GM18502 (cell line): ENCODE data around the gene RCC2.
"Not testable (repeated sequence)": the region's sequence is repeated elsewhere in the genome, so short reads cannot be mapped to it uniquely, and the experiment has no call there.

Source experiments
- ATAC-seq: cut with Tn5 transposase; IDR thresholded peaks from one replicate; pipeline ENCODE4 v1.9.1; 2021; ENCODE audit warnings: mild to moderate bottlenecking; ENCODE audit not compliant: unreplicated experiment, poor library complexity

RCC2 gene

GRCh38 chr1:17423781-17424245 is 15.7 kb downstream of the RCC2 start:
- no peak for ATAC-seq

- ATAC-seq: no peak
Measured at GRCh38 chr1:17422461-17422860, 17.0 kb downstream of the RCC2 start.

- no peak for ATAC-seq
Measured at GRCh38 chr1:17420391-17420918, 19.0 kb downstream of the RCC2 start.

- no peak for ATAC-seq
Measured at GRCh38 chr1:17419626-17420328, 19.7 kb downstream of the RCC2 start.

GRCh38 chr1:17416389-17416788 is 23.1 kb downstream of the RCC2 start:
- no peak for ATAC-seq

DNA sequence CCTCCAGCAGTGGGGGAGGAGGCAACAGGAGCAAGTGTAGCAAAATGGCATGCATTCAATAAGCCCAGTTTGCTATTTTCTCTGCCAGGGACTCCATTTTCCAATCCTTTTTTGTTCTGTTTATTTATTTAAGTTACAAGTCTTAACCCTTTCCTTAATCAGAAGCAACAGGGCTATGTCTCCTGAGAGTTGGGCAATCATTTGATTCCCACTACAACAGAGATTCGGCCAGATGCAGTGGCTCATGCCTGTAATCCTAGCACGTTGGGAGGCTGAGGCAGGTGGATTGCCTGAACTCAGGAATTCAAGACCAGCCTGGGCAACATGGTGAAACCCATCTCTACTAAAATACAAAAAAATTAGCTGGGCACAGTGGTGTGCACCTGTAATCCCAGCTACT is 25.5 kb downstream of the RCC2 start:
- ATAC-seq: no peak

- ATAC-seq: no peak
Measured at GRCh38 chr1:17412093-17412870, 27.2 kb downstream of the RCC2 start.

GRCh38 chr1:17409391-17409811 is 30.1 kb downstream of the RCC2 start:
- no peak for ATAC-seq

GRCh38 chr1:17407786-17408514 is 31.5 kb downstream of the RCC2 start:
- not testable (repeated sequence) for ATAC-seq

DNA sequence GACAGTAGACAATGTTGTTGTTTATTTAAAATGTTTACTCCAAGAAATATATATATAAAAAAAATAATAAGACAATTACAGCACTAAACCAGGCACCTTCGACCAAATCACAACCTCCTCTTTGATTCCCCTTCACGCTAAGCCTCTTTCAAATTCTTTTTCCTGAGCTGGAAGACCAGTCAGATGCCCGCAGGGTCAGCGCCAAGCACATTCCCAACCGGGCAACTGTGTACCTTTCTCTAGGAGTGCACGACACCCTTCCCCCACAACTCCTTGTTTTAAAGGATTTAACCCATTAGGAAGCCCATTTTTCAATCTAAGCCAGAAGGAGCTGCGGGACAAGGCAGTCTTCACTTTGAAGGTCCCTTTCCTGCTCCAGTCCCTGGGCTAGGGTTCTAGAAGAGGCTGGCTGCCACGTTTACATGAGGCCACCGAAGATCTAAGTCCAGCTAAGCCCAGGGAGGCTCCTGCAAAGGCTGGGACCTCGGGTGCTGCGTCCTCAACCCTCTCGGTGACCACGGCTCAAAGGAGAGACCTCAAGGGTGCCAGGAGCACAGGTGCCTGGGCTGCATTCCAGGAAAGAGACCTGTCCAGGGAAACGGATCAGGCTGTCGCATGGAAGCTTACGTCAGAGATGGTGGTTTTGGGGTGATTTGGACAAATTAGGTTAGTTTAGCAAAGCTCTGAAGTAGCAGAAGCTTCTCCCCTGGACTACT is 32.6 kb downstream of the RCC2 start:
- not testable (repeated sequence) for ATAC-seq

GRCh38 chr1:17405898-17406759 is 33.3 kb downstream of the RCC2 start:
- ATAC-seq: no peak

GRCh38 chr1:17404820-17405219 is 34.7 kb downstream of the RCC2 start:
- ATAC-seq: no peak

- no peak for ATAC-seq
Measured at GRCh38 chr1:17404034-17404684, 35.3 kb downstream of the RCC2 start.

- ATAC-seq: no peak
Measured at GRCh38 chr1:17403081-17403480, 36.4 kb downstream of the RCC2 start.

GRCh38 chr1:17401841-17402240 is 37.6 kb downstream of the RCC2 start:
- ATAC-seq: no peak

GRCh38 chr1:17400725-17401341 is 38.6 kb downstream of the RCC2 start:
- no peak for ATAC-seq

GRCh38 chr1:17397910-17398695 is 41.4 kb downstream of the RCC2 start:
- ATAC-seq: no peak

- no peak for ATAC-seq
Measured at GRCh38 chr1:17393230-17393629, 46.2 kb downstream of the RCC2 start.
